ENCODE results near the gene GRIK1. TPM values are rescaled to one million over a fixed set of nuclear protein-coding genes. Genes with fewer than 3 reads are reported as not detected.

GRIK1 gene
- total RNA-seq, 4 donors from 2014 or later: 0.30 to 0.76 (median 0.36) TPM

DNA sequence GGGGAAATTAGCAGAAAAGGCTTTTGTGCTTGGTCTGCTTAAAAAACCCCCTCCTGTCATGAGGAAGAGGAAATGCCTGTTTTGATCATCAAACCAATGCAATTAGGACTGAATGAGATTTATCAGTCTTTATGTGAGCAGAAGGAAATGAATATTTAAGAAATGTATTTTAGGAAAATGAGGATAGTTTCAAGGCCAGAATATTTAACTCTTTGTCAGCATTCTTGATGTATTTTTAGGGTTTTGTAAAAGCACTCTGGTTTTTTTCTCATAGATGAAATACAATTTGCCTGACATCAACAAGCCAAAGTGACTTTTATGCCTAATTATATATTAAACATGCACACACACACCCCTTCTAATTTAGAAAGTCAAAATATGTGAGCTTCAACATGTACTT, 213.8 kb downstream of the GRIK1 start:
- intact Hi-C loops (cut with DNase I; ENCODE audit: low total_unique reads): no loop called here
- DNase-seq (ENCODE audit: low spot score in 2 of 2): no peak
- no peak overlapping the region for H3K4me3 ChIP-seq (ENCODE audit: low read depth, poor library complexity, severe bottlenecking)
- TF ChIP-seq, protein P1, sequence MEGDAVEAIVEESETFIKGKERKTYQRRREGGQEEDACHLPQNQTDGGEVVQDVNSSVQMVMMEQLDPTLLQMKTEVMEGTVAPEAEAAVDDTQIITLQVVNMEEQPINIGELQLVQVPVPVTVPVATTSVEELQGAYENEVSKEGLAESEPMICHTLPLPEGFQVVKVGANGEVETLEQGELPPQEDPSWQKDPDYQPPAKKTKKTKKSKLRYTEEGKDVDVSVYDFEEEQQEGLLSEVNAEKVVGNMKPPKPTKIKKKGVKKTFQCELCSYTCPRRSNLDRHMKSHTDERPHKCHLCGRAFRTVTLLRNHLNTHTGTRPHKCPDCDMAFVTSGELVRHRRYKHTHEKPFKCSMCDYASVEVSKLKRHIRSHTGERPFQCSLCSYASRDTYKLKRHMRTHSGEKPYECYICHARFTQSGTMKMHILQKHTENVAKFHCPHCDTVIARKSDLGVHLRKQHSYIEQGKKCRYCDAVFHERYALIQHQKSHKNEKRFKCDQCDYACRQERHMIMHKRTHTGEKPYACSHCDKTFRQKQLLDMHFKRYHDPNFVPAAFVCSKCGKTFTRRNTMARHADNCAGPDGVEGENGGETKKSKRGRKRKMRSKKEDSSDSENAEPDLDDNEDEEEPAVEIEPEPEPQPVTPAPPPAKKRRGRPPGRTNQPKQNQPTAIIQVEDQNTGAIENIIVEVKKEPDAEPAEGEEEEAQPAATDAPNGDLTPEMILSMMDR (IDR thresholded peaks at IDR 0.05): no peak
- no peak for TF ChIP-seq POLR2A (IDR thresholded peaks at IDR 0.05)

DNA sequence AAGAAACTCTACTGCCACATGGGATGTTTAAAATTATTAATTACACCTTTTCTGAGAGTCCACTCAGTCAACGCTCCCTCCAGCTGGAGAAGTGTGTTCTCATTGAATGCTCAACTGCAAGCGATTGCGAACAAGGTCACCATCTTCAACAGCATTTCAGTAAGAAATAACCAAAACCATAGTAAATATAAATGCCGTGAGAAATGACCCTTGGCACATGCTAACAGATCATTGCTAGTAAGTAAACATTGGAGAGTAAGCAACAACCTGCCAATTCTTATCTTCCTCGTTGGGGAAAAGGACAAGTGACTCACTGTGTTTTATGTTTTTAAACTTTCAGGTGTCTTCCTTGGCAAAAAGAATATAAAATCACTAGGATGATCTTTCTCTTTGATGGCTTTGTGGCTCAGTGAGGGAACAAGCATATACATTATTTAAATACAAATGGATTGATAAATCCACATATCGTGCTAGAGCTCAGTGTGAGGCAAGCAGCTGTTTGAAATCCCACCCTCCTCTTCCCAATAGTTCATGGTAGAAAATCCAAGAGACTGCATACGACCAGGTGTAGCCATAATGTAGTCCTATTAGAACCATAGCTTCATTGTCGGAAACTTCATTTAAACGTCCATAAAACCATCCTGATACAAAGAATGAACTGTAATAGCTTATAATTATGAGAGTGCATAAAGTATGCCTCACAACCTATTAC, 214.6 kb downstream of the GRIK1 start:
- intact Hi-C loops (cut with DNase I; ENCODE audit: low total_unique reads): no loop called here
- DNase-seq (ENCODE audit: low spot score in 2 of 2): no peak
- no peak overlapping the region for H3K4me3 ChIP-seq (ENCODE audit: low read depth, poor library complexity, severe bottlenecking)
- WGBS, 2 donors: 77 to 81% methylated on average over 9 of the region's 9 CpGs
- no peak for TF ChIP-seq POLR2A (IDR thresholded peaks at IDR 0.05)
- TF ChIP-seq, protein P1 (IDR thresholded peaks at IDR 0.05): no peak

DNA sequence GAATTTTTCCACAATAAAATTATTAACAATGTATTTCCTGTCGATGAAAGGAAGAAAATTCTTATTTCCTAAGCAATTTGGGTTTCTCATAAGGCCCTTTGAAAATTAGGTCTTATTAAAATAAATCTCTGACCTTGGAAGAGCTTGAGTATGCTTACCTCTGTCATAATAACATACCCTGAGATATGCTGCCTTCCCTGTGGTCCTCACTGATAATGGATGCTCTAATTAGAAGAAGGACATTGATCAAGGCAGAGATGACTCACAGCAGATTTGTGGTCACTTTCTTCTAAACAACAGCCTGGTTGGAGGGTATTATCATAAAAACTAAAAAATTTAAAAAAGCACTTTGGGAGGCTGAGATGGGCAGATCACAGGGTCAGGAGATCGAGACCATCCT, 217.8 kb downstream of the GRIK1 start:
- intact Hi-C loops (cut with DNase I; ENCODE audit: low total_unique reads): no loop called here
- H3K4me3 ChIP-seq (ENCODE audit: low read depth, poor library complexity, severe bottlenecking): no peak overlapping the region
- no peak for DNase-seq (ENCODE audit: low spot score in 2 of 2)
- WGBS, 2 donors: 86 to 94% methylated on average over 2 of the region's 2 CpGs
- TF ChIP-seq, protein P1 (IDR thresholded peaks at IDR 0.05): no peak
- TF ChIP-seq POLR2A (IDR thresholded peaks at IDR 0.05): no peak

DNA sequence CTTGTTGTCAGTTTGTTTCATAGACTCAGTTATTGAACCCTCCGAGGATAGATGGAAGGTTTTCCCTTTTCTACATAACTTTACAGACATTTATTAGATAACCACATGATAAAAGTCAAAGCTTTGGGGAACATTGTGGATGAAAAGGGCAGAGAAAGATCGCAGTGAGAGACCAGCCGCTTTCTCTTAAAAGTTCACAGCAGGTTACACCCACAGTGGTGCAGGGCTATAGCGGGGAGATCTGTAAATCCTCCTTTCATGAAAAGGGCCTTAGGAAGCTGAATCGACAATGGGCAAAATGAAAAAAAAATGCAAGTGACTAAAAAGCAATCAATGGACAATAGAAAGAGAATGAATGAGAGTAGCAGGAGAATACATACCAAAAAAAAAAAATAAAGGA, 218.6 kb downstream of the GRIK1 start:
- intact Hi-C loops (cut with DNase I; ENCODE audit: low total_unique reads): no loop called here
- no peak for DNase-seq (ENCODE audit: low spot score in 2 of 2)
- no peak overlapping the region for H3K4me3 ChIP-seq (ENCODE audit: low read depth, poor library complexity, severe bottlenecking)
- no peak for TF ChIP-seq POLR2A (IDR thresholded peaks at IDR 0.05)
- TF ChIP-seq, protein P1 (IDR thresholded peaks at IDR 0.05): no peak
- WGBS, 2 donors: 87 to 90% methylated on average over 5 of the region's 5 CpGs

DNA sequence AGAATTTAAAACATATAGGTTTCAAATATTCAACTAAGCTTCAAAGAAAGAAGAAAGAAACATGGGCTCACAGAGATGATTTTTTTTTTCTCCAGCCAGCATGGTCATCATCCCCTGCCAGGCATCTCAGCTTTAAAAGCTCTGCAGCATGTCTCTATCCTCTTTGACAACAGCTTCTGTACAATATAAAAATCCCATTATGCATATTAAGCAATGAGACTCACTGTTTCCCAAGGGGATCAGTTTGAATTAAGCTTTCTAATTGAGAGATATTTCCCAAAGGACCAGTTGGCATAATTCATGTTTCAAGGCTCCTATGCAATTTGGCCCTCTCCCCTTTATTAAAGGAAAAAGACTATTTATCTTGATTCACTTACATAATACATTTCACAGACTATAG, 220.3 kb downstream of the GRIK1 start:
- intact Hi-C loops (cut with DNase I; ENCODE audit: low total_unique reads): no loop called here
- TF ChIP-seq POLR2A (IDR thresholded peaks at IDR 0.05): no peak
- TF ChIP-seq, protein P1 (IDR thresholded peaks at IDR 0.05): no peak
- no peak overlapping the region for H3K4me3 ChIP-seq (ENCODE audit: low read depth, poor library complexity, severe bottlenecking)
- DNase-seq (ENCODE audit: low spot score in 2 of 2): no peak
